GM13976 (cell line): ENCODE results near the gene FERMT1.
"Not testable (repeated sequence)": the region's sequence is repeated elsewhere in the genome, so short reads cannot be mapped to it uniquely, and the experiment has no call there.

Experiments used
- DNase-seq: peaks from one replicate; pipeline ENCODE4 v3.0.0; 2012; ENCODE audit warnings: low spot score
- in situ Hi-C: fragments of 300-500 bp; cut with MboI; formaldehyde crosslinking; loops from one replicate; pipeline ENCODE4 v1.12.0; 2022; ENCODE audit warnings: low sequenced_read_pairs, mixed read lengths, inconsistent platforms; ENCODE audit not compliant: unreplicated experiment
- TF ChIP-seq, protein P1 (sequence below): IDR thresholded peaks from 2 replicates; pipeline ENCODE4 v1.5.1; 2012; ENCODE audit warnings: borderline replicate concordance, mild to moderate bottlenecking; ENCODE audit not compliant: insufficient read depth; ENCODE audit errors: extremely low read depth, missing control alignments, control extremely low read depth

Gene FERMT1

GRCh38 chr20:6040540-6040939, 82.3 kb downstream of the FERMT1 start:
- TF ChIP-seq, protein P1, sequence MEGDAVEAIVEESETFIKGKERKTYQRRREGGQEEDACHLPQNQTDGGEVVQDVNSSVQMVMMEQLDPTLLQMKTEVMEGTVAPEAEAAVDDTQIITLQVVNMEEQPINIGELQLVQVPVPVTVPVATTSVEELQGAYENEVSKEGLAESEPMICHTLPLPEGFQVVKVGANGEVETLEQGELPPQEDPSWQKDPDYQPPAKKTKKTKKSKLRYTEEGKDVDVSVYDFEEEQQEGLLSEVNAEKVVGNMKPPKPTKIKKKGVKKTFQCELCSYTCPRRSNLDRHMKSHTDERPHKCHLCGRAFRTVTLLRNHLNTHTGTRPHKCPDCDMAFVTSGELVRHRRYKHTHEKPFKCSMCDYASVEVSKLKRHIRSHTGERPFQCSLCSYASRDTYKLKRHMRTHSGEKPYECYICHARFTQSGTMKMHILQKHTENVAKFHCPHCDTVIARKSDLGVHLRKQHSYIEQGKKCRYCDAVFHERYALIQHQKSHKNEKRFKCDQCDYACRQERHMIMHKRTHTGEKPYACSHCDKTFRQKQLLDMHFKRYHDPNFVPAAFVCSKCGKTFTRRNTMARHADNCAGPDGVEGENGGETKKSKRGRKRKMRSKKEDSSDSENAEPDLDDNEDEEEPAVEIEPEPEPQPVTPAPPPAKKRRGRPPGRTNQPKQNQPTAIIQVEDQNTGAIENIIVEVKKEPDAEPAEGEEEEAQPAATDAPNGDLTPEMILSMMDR: no peak
- in situ Hi-C loops: no loop called here

DNA sequence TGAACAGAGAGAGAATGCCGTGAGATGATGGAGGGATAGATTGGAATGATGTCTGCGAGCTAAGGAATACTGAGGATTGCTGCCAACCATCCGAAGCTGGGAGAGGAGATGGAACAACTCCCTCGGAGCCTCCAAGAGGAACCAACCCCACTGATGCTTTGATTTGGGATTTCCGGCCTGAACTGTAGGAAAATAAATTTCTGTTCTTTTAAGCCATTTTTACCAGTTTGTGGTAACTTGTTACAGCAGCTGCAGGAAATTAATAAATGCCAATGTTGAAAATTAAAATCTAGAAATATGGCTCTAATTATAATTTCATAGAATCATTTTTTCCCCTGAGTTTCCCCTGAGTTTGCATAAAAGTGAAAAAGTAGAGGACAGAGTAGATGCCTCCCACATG, 83.1 kb downstream of the FERMT1 start:
- in situ Hi-C loops: no loop called here
- TF ChIP-seq, protein P1: no peak
- no peak for DNase-seq

More at GRCh38 chr20:6040540-6040939, 82.3 kb downstream of the FERMT1 start:
- DNase-seq: no peak

- in situ Hi-C loops: no loop called here
- DNase-seq: no peak
- TF ChIP-seq, protein P1: no peak
Measured at GRCh38 chr20:6038256-6038655, 84.6 kb downstream of the FERMT1 start.

DNA sequence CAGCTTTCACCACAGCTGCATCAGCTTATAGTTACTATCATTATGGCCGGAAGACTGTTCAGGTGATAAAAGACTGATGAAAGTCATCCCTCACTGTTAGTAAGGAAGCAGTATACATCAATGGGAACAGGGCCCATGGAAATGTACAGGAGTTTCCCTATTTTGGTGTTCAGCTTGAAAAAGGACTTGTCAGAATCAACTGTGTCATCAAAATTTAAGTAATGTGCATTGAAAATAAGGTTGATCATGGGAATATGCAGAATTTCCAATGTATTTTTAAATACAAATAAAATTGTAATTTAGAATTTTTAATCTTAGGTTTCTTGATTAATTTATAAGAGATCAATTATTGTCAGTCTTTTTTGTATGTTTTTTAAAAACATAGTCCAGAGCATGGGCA, 85.7 kb downstream of the FERMT1 start:
- TF ChIP-seq, protein P1: no peak
- in situ Hi-C loops: no loop called here
- DNase-seq: no peak

DNA sequence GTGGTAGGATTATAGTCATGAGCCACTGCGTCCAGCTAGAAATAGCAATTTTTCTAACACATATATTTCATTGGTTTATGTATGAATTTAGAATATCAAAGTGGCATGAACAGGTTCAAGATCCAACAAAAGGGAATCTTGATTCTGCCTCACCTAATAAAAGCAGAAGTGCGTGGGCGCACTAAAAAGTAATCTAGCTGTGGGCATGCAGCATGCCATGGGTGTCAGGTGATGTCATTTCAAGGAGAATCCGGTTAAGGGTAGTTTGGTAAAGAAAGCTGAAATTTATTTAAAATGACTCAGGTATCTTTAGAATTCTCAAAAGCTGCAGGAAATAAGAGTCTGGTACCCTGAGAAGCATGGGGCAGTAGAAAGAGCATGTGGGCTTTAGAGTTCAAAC, 86.6 kb downstream of the FERMT1 start:
- TF ChIP-seq, protein P1: no peak
- in situ Hi-C loops: no loop called here
- DNase-seq: no peak

DNA sequence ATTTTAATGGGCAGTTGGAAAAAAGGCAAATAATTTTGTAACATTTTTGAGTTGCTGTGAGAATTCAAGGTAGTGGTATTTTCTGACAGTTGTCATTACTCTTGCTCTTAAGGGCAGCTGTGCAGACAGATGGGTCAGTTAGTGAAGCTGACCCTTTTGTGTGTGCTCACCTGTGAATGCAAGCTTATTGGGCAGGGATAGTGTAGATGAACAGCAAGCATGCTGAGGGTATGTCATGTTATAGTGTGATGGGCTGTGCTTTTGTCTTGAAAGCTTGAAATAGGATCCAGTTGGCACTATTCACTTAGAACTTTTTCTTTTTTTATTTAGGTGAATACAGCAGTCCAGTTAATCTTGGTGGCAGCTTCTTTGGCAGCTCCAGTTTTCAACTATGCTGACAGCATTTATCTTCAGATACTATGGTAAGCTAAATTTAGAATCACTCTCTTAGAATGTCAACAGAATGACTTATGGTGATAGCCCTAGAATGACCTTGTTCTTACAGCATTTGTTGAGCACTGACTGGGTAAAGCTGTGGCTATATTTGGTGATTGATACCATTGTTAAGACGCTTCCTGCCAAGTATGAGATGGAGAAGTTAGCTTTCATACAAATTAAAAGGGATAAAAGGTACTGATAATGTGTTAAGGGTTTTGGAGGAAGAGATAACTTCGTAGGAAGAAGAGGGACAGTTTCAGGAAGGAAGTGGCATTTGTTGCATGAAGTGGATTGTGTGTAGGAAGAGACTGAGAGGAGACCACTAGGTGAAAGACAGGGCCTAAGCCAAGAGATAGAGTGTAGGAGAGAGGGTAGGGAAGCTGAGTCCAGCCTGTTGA, 88.5 kb downstream of the FERMT1 start:
- in situ Hi-C loops: no loop called here

DNA sequence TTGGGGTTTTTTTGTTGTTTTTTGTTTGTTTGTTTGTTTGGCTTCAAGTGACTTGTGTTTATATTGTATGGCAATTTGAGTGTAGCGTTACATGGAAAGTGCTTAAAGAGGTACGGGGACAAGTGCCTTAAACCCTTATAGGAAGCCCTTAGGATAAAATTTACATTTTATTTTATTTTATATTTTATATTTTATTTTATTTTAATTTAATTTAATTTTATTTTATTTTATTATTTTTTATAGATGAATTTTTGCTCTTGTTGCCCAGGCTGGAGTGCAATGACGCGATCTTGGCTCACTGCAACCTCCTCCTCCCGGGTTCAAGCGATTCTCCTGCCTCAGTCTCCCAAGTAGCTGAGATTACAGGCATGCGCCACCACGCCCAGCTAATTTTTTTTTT, 89.9 kb downstream of the FERMT1 start:
- DNase-seq, in situ Hi-C loops: not testable (repeated sequence)

More for the DNA sequence above, 88.5 kb downstream of the FERMT1 start:
- TF ChIP-seq, protein P1: no peak
- no peak for DNase-seq
